Activated CD4-positive, alpha-beta memory T cell treated with anti-CD3 and anti-CD28 coated beads for 36 hours (primary cell): ENCODE results near the gene MAP2K1. TPM values are rescaled to one million over a fixed set of nuclear protein-coding genes. Genes with fewer than 3 reads are reported as not detected.
A peak's percentile ranks its signal among the peaks of the same experiment; 100 is the strongest.

Experiments used
- CTCF ChIA-PET: fragments of 350-600 bp; sonication (Branson Sonifier 250); formaldehyde crosslinking; loops from one replicate; lab custom pipeline; 2021; ENCODE audit warnings: antibody characterized with exemption, inconsistent platforms; lab: Charles Lee
- POLR2A ChIA-PET: fragments of 350-600 bp; sonication (Branson Sonifier 250); formaldehyde crosslinking; loops from one replicate; lab custom pipeline; 2021; ENCODE audit warnings: antibody characterized with exemption; lab: Charles Lee
- DNase-seq: peaks from one replicate; pipeline ENCODE4 v3.0.0-alpha.2; 2020
- H3K27ac Mint-ChIP-seq: one replicate; pipeline ENCODE4 v1.8.0; 2021; ENCODE audit warnings: mixed read lengths
- H3K27me3 Mint-ChIP-seq: one replicate; pipeline ENCODE4 v1.8.0; 2021; ENCODE audit warnings: mixed read lengths
- H3K36me3 Mint-ChIP-seq: one replicate; pipeline ENCODE4 v1.8.0; 2021; ENCODE audit warnings: mixed read lengths
- H3K4me1 Mint-ChIP-seq: one replicate; pipeline ENCODE4 v1.8.0; 2021; ENCODE audit warnings: low read depth, mixed read lengths
- H3K4me3 Mint-ChIP-seq: one replicate; pipeline ENCODE4 v1.8.0; 2021; ENCODE audit warnings: mild to moderate bottlenecking, mixed read lengths
- H3K9me3 Mint-ChIP-seq: one replicate; pipeline ENCODE4 v1.8.0; 2021; ENCODE audit warnings: mixed read lengths
- intact Hi-C: fragments of 100-400 bp; cut with micrococcal nuclease; formaldehyde crosslinking; loops from one replicate; pipeline ENCODE4 v1.15.1; 2023
- total RNA-seq, 2 experiments: library from RNA; stranded (reverse); gene quantifications; one replicate each; pipeline ENCODE4 v1.2.3, GENCODE V29; 2021

The MAP2K1 gene
- total RNA-seq, 2 experiments from 2014 or later, result 91.8 to 91.9 TPM

DNA sequence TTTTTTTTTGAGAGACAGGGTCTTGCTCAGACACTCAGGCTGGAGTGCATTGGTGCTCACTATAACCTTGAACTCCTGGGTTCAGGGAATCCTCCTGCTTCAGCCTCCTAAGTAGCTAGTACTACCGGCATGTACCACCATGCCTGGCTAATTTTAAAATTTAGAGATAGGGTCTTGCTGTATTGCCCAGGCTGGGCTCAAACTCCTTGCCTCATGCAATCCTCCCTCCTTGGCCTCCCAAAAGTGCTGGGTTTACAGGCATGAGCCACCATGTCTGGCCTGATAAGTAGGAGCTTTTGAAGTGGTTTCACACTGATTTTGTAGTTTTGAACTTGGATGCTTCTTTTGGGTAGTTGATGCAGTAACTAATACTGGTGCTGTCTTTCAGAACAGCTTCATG lies 7.8 kb downstream of the MAP2K1 start:
- intact Hi-C loops, result no loop called here
- H3K27ac Mint-ChIP-seq, result no peak overlapping the region
- H3K4me1 Mint-ChIP-seq, result peaks cover 76% of the 10 kb centered on the region
- H3K4me3 Mint-ChIP-seq, result no peak overlapping the region
- no peak for DNase-seq
- no peaks in the 10 kb centered on the region for H3K9me3 Mint-ChIP-seq
- ChIA-PET CTCF (no interaction called here), POLR2A (no interaction called here)
- H3K27me3 Mint-ChIP-seq, result no peaks in the 10 kb centered on the region
- H3K36me3 Mint-ChIP-seq, result peaks cover 29% of the 10 kb centered on the region

DNA sequence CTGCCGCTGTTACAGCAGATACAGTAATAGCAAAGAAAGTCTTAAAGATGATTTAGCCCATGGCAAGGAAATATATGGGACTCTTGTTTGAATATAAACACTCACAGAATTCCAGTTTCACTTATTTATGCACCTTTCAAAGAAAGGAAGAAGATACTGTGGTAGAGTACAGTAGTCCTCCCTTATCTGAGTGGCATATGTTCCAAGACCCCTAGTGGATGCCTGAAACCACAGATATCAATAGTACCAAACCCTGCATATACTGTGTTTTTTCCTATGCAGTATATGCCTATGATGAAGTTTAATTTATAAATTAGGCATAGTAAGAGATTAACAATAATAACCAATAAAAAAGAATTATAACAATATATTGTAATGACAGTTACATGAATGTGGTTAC lies 8.2 kb downstream of the MAP2K1 start:
- POLR2A ChIA-PET, result no interaction called here
- H3K36me3 Mint-ChIP-seq, result peaks cover 29% of the 10 kb centered on the region
- no peak for DNase-seq
- H3K4me3 Mint-ChIP-seq, result no peak overlapping the region
- CTCF ChIA-PET, result no interaction called here
- intact Hi-C loops, result no loop called here
- H3K27me3 Mint-ChIP-seq, result no peaks in the 10 kb centered on the region
- H3K4me1 Mint-ChIP-seq, result peaks cover 74% of the 10 kb centered on the region
- no peaks in the 10 kb centered on the region for H3K9me3 Mint-ChIP-seq
- H3K27ac Mint-ChIP-seq, result no peak overlapping the region

DNA sequence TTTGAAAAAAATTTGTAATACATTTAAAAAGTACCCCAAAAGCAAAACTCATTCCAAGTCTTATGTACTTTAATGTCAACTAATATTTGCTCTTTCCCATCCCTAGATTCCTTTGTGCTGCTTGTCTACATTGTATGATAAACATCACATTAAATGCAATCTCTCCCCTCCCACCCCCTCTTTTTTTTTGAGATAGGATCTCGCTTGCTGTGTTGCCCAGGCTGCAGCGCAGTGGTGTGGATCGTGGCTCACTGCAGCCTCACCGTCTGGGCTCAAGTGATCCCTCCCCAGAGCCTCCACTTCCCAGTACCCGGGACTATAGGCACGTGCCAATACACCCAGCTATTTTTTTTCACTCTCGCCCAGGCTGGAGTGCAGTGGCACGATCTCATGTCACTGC lies 12.6 kb downstream of the MAP2K1 start:
- no peak overlapping the region for H3K27ac Mint-ChIP-seq
- ChIA-PET POLR2A (no interaction called here), CTCF (no interaction called here)
- H3K4me3 Mint-ChIP-seq, result no peak overlapping the region
- intact Hi-C loops, result no loop called here
- H3K36me3 Mint-ChIP-seq, result peaks cover 18% of the 10 kb centered on the region
- peaks cover 77% of the 10 kb centered on the region for H3K4me1 Mint-ChIP-seq
- DNase-seq, result no peak
- H3K9me3 Mint-ChIP-seq, result no peaks in the 10 kb centered on the region
- no peaks in the 10 kb centered on the region for H3K27me3 Mint-ChIP-seq

DNA sequence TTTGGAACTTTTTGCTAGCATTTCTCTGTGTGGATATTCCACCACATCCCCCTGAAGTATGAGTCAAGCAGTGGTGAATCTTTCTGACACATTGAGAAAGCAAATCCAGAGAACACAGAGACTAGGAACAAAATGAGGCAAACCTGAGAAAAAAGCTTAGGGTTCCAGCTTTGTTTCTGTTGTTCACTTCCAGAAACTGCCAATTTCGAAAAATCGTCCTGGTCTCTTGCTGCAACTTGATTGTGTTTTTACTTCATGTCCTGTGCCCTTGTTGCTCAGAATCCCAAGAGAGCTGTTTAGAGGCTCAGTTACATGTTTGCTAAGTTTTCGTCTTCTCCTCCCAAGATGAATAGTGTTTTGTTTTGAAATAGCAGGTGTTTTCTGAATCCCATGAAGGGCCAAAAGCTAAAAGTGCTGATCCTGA lies 13.7 kb downstream of the MAP2K1 start:
- intact Hi-C loops, result no loop called here
- peak overlapping the region; percentile 6 for H3K27ac Mint-ChIP-seq
- no peaks in the 10 kb centered on the region for H3K9me3 Mint-ChIP-seq
- peaks cover 14% of the 10 kb centered on the region for H3K36me3 Mint-ChIP-seq
- ChIA-PET CTCF (interaction anchor here (1.7 kb wide), 1 partner anchor 97 kb away, joined by 7 read pairs; the partner anchor contains the start of gene SNAPC5), POLR2A (no interaction called here)
- no peak for DNase-seq
- H3K27me3 Mint-ChIP-seq, result no peaks in the 10 kb centered on the region
- H3K4me1 Mint-ChIP-seq, result peaks cover 74% of the 10 kb centered on the region
- no peak overlapping the region for H3K4me3 Mint-ChIP-seq

DNA sequence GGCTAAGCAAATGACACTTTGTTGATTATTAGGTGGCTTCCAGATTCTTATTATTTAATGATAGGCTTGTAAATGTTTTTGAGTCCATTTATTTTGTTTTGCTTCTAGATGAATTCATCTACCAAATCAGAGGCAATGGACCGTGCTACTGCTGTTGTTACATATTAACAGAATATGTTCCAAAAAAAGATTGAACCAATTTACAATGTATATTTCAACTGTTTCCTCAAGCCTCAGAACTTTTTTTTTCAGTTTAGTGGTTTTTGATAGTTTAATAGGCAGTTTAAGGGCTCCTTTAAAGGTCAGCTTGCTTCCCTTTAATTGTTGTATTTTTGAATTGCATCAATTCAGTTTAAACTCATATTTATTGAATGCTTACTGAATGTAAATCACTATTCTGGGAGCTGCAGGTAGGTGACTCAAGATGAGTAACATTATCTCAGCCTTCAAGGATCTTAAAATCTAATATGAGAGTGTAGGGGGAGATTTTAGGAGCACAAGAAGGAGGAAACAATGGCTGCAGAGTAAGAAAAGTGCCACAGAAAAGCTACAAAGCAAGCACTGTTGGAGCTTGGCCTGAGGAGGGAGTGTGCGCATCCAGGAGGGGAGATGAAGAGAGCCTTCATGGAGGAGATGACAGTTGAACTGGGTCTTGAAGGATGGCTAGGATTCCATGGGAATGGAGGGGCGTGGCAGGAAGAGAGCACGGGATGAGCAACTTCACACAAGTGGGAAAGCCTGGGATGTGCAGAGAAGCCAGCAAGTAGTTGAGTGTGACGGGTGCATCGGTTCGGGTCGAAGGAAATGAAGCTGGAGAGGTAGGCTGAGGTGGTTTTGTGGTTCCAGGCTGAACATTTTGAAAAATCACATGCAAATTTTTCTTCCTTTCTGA lies 14.7 kb downstream of the MAP2K1 start:
- ChIA-PET POLR2A (interaction anchor here (2.2 kb wide), 1 partner anchor 13 kb away, joined by 10 read pairs; no protein-coding TSS in a partner anchor), CTCF (interaction anchor here (0.9 to 1.7 kb wide), 5 partner anchors 9 to 96 kb away, joined by 3 to 7 read pairs (median 3); partner anchors contain the start of gene SNAPC5)
- Mint-ChIP-seq H3K27me3 (no peaks in the 10 kb centered on the region), H3K36me3 (peaks cover 11% of the 10 kb centered on the region), H3K4me1 (peaks cover 74% of the 10 kb centered on the region), H3K27ac (peak overlapping the region; percentile 18), H3K9me3 (no peaks in the 10 kb centered on the region), H3K4me3 (peak overlapping the region; percentile 42)
- peak; percentile 33 for DNase-seq
- intact Hi-C loops, result loop anchor here (1.0 kb wide), 1 partner anchor 12 kb away; no protein-coding TSS in a partner anchor

DNA sequence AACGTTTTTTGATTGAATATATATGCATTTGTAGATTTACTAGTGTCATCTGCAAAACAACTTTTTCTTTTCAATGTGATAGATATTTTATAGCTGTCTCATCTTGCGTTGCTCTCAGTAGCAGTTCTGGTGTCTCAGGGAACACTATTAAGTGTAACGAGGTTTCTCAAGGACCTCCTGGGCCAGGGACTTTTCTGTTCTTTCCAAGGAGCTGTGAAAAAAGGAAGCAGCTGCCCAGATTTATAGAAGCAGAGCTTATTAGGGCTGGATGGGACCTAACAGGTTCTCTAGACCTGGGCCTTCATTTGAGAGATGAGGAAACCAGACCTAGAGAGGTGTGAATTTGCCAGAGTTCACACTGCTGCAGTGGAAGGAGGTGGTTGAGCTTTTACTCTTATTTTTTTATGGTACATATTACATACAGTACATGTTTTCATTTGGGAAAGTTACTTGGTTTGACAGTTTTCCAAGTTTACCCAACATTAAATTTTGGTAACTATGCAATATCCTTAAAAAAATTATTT lies 16.1 kb downstream of the MAP2K1 start:
- no peak overlapping the region for H3K27ac Mint-ChIP-seq
- H3K9me3 Mint-ChIP-seq, result no peaks in the 10 kb centered on the region
- H3K4me1 Mint-ChIP-seq, result peaks cover 79% of the 10 kb centered on the region
- H3K27me3 Mint-ChIP-seq, result no peaks in the 10 kb centered on the region
- H3K36me3 Mint-ChIP-seq, result peaks cover 6% of the 10 kb centered on the region
- no peak for DNase-seq
- CTCF ChIA-PET, result interaction anchor here (0.7 to 1.5 kb wide), 3 partner anchors 12 to 16 kb away, joined by 3 to 7 read pairs (median 5); partner anchors contain the start of gene MAP2K1
- intact Hi-C loops, result loop anchor here (1.0 kb wide), 1 partner anchor 14 kb away; no protein-coding TSS in a partner anchor
- POLR2A ChIA-PET, result interaction anchor here (0.6 to 2.2 kb wide), 2 partner anchors 15 to 1662 kb away, joined by 4 to 10 read pairs; no protein-coding TSS in a partner anchor
- no peak overlapping the region for H3K4me3 Mint-ChIP-seq

DNA sequence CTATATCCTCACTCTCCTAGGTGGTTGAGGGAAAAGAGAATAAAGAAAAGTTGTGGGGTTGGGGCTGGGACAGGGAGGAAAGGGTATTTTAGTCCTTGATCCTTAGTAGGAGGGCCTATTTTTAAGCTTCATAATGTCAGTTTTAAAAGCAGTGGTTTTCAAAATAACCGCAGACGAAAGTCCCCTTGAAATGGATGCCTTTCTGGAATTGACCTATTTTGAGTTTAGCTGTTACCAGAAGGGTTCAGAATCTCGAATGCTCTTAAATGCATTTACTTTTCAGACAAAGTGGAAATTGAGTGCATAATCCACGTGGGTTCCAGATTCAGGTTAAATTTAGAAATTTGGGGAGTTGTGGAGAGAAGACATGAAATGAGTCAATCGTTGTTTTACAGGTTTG lies 16.6 kb downstream of the MAP2K1 start:
- ChIA-PET POLR2A (interaction anchor here (0.6 to 2.2 kb wide), 2 partner anchors 15 to 1662 kb away, joined by 4 to 10 read pairs; no protein-coding TSS in a partner anchor), CTCF (interaction anchor here (0.6 to 2.8 kb wide), 5 partner anchors 9 to 95 kb away, joined by 3 to 11 read pairs (median 5); partner anchors contain the start of genes MAP2K1 and SNAPC5)
- Mint-ChIP-seq H3K36me3 (peaks cover 3% of the 10 kb centered on the region), H3K4me1 (peaks cover 80% of the 10 kb centered on the region), H3K27ac (no peak overlapping the region), H3K9me3 (no peaks in the 10 kb centered on the region), H3K4me3 (no peak overlapping the region), H3K27me3 (no peaks in the 10 kb centered on the region)
- no peak for DNase-seq
- intact Hi-C loops, result no loop called here

DNA sequence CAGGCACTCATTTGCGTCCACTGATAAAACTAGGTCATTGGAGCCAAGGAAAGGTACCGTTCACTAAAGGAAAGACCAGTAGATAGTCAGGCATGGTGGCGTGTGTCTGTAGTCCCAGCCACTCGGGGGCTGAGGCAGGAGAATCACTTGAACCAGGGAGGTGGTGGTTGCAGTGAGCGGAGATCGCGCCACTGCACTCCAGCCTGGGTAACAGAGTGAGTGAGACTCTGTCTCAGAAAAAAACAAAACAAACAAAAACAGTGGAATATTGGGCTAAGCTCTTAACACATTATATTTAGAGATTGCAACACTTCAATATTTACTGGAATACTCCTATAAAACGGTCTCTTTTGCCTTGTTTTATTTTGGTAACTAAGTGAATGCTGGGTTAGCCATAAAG lies 17.4 kb downstream of the MAP2K1 start:
- intact Hi-C loops, result no loop called here
- ChIA-PET CTCF (interaction anchor here (0.6 to 2.8 kb wide), 2 partner anchors 8 to 94 kb away, joined by 3 to 11 read pairs; partner anchors contain the start of gene SNAPC5), POLR2A (no interaction called here)
- H3K27me3 Mint-ChIP-seq, result no peaks in the 10 kb centered on the region
- no peak overlapping the region for H3K27ac Mint-ChIP-seq
- H3K36me3 Mint-ChIP-seq, result peaks cover 3% of the 10 kb centered on the region
- DNase-seq, result no peak
- H3K9me3 Mint-ChIP-seq, result no peaks in the 10 kb centered on the region
- H3K4me3 Mint-ChIP-seq, result no peak overlapping the region
- H3K4me1 Mint-ChIP-seq, result peaks cover 88% of the 10 kb centered on the region

DNA sequence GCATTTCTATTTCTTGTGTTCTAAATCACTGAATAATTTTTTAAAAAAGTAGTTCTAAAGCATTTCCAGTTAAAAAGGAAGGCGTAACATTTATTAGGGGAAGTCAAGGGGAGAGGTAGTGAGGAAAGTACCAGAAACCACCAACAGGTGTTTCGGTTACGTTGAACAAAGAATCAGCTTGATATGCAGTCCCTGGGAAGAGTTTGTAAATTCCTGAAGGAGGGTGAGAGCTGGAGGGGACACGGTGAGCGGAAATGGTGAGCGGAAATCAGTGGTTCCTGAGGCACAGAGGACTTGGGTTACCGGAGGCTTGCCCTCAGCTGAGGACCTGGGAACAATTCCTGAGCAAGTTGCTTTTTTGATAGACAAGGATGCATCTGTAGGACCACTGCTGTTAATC lies 17.8 kb downstream of the MAP2K1 start:
- no peaks in the 10 kb centered on the region for H3K36me3 Mint-ChIP-seq
- no peaks in the 10 kb centered on the region for H3K9me3 Mint-ChIP-seq
- no peak overlapping the region for H3K4me3 Mint-ChIP-seq
- H3K4me1 Mint-ChIP-seq, result peaks cover 88% of the 10 kb centered on the region
- POLR2A ChIA-PET, result no interaction called here
- intact Hi-C loops, result no loop called here
- CTCF ChIA-PET, result interaction anchor here (0.9 to 2.8 kb wide), 2 partner anchors 8 to 94 kb away, joined by 3 to 11 read pairs; partner anchors contain the start of gene SNAPC5
- H3K27ac Mint-ChIP-seq, result no peak overlapping the region
- no peak for DNase-seq
- no peaks in the 10 kb centered on the region for H3K27me3 Mint-ChIP-seq

DNA sequence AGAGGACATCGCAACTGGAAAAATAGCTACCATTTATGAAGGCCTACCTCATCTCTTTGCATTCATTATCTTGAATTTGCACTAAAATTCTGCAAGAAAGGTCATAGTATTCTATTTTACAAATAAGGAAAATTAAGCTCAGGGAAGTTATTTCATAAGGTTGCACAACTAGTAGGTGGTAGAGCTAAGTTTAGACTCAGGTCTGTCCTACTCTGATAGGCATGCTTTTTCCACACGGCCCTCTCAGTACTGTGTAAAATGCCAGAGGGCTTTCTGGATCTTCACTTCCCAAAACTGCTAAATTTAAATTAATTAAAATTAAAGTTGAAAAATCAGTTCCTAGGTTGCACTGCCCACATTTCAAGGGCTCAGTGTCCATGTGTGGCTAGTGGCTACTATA lies 18.3 kb downstream of the MAP2K1 start:
- ChIA-PET POLR2A (no interaction called here), CTCF (interaction anchor here (0.9 to 2.8 kb wide), 2 partner anchors 9 to 93 kb away, joined by 3 to 11 read pairs; partner anchors contain the start of gene SNAPC5)
- no peaks in the 10 kb centered on the region for H3K36me3 Mint-ChIP-seq
- H3K9me3 Mint-ChIP-seq, result no peaks in the 10 kb centered on the region
- H3K27ac Mint-ChIP-seq, result no peak overlapping the region
- H3K4me1 Mint-ChIP-seq, result peaks cover 90% of the 10 kb centered on the region
- no peak overlapping the region for H3K4me3 Mint-ChIP-seq
- no peak for DNase-seq
- intact Hi-C loops, result no loop called here
- H3K27me3 Mint-ChIP-seq, result no peaks in the 10 kb centered on the region

DNA sequence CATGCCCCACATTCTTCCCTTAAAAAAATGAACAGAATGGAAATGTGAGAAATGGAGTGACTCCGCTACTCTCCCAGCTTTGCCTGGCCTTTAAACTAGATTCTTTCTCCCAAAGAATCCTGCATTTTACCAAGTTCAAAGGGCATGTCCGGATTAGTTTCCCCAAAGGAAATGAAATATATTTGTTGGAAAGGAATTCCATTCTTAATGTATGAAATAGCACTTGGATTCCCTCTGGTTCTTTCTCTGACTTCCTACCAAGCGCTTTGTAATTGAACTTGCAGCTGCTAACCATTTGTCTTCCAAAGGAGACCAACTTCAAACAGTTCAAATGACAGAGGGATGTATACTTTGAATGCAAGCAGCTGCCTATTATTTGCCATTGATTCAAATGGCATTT lies 18.9 kb downstream of the MAP2K1 start:
- intact Hi-C loops, result no loop called here
- H3K27ac Mint-ChIP-seq, result no peak overlapping the region
- H3K4me1 Mint-ChIP-seq, result peaks cover 90% of the 10 kb centered on the region
- DNase-seq, result no peak
- no peaks in the 10 kb centered on the region for H3K36me3 Mint-ChIP-seq
- CTCF ChIA-PET, result interaction anchor here (0.6 to 2.8 kb wide), 3 partner anchors 9 to 974 kb away, joined by 3 to 11 read pairs (median 4); partner anchors contain the start of gene SNAPC5
- no peaks in the 10 kb centered on the region for H3K9me3 Mint-ChIP-seq
- no peaks in the 10 kb centered on the region for H3K27me3 Mint-ChIP-seq
- POLR2A ChIA-PET, result no interaction called here
- H3K4me3 Mint-ChIP-seq, result no peak overlapping the region

DNA sequence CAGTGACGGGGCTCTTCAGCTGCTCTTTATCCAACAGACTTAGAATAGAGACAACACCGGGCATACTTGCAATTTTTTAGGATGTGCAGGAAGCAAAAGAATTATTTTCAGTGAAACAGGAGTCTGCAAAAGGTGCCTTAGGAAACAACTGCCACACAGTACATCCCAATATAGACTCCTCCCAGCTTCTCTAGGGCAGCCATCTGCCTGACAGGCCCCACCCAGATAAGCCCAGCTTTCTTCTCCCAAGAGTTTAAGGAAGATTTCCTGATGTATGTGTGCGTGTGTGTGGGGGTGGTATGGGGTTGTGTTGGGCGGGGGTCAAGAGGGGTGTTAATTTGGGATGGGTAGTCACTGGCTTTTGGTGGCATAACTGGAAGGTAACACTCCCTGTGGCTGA lies 21.5 kb downstream of the MAP2K1 start:
- no peaks in the 10 kb centered on the region for H3K9me3 Mint-ChIP-seq
- no peak overlapping the region for H3K27ac Mint-ChIP-seq
- no peak for DNase-seq
- no peaks in the 10 kb centered on the region for H3K27me3 Mint-ChIP-seq
- peaks cover 2% of the 10 kb centered on the region for H3K36me3 Mint-ChIP-seq
- H3K4me1 Mint-ChIP-seq, result peaks cover 85% of the 10 kb centered on the region
- H3K4me3 Mint-ChIP-seq, result no peak overlapping the region
- intact Hi-C loops, result no loop called here
- POLR2A ChIA-PET, result no interaction called here
- CTCF ChIA-PET, result no interaction called here
